Measurements from ENCODE around the gene FKBP14.
"Not testable (repeated sequence)": the region's sequence is repeated elsewhere in the genome, so short reads cannot be mapped to it uniquely, and the experiment has no call there.

Gene FKBP14

DNA sequence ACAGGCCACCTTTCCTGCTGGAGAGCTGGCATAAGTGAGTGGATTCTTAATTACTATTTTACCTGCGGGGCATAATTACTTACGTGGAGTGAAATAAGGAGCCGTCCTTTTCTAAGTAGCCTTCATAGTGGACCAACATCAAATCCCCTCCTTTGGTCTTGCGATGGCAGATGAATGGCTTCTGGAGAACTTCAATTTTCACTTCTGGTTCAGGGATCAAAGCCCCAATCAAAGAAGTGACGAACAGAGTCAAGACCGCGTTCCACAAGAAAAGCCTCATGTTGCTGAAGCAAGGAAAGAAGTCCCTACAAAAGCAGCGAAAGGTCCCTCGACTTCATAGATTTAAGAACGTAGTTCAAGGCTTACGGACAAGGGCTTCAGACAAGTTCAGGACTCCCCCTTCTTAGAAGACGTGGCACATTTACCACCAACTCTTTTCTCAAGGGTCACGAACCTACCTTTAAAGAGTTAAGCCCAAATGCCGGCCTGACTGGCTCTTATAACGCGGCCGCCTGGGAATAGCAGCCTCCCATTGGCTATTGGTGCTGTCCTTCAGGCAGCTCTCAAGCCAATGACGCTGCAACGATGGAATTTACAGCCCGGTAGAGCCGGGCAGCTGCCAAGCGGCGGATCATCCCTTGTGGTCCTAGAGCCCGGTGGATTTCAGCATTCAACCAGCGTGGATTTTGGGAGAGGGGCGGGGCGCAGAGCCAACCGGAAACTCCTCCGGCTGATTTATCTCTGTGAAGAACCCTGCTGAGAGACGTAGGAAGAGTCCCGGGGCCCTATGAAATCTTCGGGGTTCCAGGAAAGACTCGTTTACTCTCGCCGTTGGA lies at the start of gene FKBP14:
FKBP14 (minus strand) TSS at position 474 of the 836 bp plus-strand sequence; CDS start at position 280, 194 bp downstream.
- H3K4me3 ChIP-seq (ENCODE audit: low read depth, low read length) = peak within 1 kb of the TSS; percentile 78

- no peak overlapping the region for H3K4me3 ChIP-seq (ENCODE audit: low read depth, low read length)
These were observed 48.0 kb upstream of the FKBP14 start for GRCh38 chr7:30074422-30075030.

GRCh38 chr7:30072735-30073134 lies 46.2 kb upstream of the FKBP14 start:
- no peak overlapping the region for H3K4me3 ChIP-seq (ENCODE audit: low read depth, low read length)

- H3K4me3 ChIP-seq (ENCODE audit: low read depth, low read length) = no peak overlapping the region
These were observed 43.5 kb upstream of the FKBP14 start for GRCh38 chr7:30070052-30070451.

GRCh38 chr7:30069096-30069867 lies 42.8 kb upstream of the FKBP14 start:
- H3K4me3 ChIP-seq (ENCODE audit: low read depth, low read length) = no peak overlapping the region

DNA sequence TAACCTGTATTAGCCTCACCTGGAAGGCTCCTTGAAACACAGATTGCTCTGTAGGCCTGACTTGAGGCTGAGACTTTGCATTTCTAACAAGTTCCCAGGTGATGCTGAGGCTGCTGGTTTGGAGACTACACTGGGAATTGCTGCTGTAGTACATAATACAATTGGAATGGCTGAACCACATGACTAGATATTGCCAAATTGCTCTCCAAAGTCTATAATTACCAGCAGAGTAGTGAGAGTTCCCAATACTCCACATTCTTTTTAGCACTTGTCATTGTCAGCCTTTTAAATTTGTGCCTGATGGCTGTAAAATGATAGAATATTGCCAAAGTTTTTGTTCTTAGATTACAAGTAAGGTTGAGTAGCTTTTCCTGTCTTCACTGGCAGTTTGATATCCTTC lies 41.6 kb upstream of the FKBP14 start:
- H3K4me3 ChIP-seq (ENCODE audit: low read depth, low read length) = no peak overlapping the region

- H3K4me3 ChIP-seq (ENCODE audit: low read depth, low read length) = no peak overlapping the region
These were observed 40.2 kb upstream of the FKBP14 start for GRCh38 chr7:30066687-30067086.

DNA sequence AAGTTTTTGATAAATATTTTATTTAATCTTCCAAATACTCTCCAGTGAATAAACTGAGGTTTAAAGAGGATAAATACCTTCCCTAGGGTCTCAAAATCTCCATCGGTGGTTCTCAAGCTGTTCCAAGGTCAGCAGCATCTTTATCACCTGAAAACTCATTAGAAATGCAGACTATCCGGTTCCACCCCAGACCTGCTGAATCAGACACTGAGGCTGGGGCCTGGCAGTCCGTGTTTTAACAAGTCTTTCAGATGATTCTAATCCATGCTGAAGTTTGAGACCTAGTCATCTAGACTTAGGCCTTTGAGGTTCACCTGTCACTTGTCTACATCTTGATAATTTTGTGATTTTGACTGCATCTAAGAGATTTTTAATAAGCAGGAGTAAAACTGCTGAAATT lies 39.2 kb upstream of the FKBP14 start:
- no peak overlapping the region for H3K4me3 ChIP-seq (ENCODE audit: low read depth, low read length)

GRCh38 chr7:30062587-30062986 lies 36.1 kb upstream of the FKBP14 start:
- no peak overlapping the region for H3K4me3 ChIP-seq (ENCODE audit: low read depth, low read length)

- H3K4me3 ChIP-seq (ENCODE audit: low read depth, low read length) = not testable (repeated sequence)
These were observed 35.3 kb upstream of the FKBP14 start for GRCh38 chr7:30061786-30062185.

DNA sequence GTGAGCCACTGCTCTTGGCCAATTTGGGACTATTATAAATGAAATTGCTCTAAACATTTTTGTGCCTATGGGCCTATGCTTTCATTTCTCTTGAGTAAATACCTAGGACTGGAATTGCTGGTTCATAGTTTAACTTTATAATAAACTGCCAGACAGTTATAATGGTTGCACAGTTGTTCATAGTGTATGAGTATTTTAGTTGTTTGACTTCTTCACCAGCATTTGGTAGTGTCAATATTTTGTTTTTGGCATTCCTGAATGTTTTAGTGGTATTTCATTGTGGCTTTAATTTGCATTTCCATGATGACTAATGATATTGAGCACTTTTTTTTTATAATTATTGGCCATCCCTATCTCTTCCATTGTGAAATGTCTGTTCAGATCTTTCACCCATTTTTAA lies 31.2 kb upstream of the FKBP14 start:
- H3K4me3 ChIP-seq (ENCODE audit: low read depth, low read length) = no peak overlapping the region

DNA sequence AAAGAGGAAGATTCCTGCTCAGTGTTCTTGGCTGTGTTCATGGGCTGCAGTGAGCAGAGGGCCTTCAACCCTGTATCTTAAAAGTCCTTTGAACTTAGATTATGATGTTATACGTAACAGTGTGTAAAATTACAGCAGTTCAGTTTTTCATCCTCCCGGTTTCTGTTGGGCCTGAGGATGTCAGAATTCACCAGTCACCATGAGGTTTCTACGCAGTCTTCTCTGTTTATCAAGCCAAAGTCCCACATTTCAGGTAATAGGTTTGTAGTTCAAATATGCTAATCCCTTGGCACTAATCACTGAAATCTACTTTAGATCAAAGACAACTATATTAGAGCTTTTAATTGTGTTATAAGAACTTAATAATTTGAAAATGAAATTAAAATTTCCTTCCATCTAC lies 26.6 kb upstream of the FKBP14 start:
- H3K4me3 ChIP-seq (ENCODE audit: low read depth, low read length) = no peak overlapping the region

DNA sequence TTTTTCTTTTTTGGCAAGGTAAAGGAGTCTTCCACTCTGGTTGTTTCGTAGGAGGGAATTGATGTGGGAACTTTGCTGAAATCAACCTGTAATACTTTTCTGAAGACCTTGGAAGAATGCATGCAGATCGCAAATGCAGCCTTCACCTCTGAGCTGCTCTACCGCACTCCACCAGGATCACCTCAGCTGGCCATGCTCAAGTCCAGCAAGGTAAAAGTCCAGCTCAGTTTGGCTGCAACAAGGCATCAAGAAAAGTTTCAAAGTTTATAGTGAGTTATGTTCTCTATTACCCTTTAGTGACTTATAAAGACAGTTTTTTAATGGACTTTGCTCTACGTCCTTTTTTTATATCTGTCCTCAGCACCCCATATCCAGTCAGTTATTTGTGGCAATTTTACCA lies 22.7 kb upstream of the FKBP14 start:
- no peak overlapping the region for H3K4me3 ChIP-seq (ENCODE audit: low read depth, low read length)

- H3K4me3 ChIP-seq (ENCODE audit: low read depth, low read length) = no peak overlapping the region
These were observed 22.1 kb upstream of the FKBP14 start for GRCh38 chr7:30048582-30048981.

DNA sequence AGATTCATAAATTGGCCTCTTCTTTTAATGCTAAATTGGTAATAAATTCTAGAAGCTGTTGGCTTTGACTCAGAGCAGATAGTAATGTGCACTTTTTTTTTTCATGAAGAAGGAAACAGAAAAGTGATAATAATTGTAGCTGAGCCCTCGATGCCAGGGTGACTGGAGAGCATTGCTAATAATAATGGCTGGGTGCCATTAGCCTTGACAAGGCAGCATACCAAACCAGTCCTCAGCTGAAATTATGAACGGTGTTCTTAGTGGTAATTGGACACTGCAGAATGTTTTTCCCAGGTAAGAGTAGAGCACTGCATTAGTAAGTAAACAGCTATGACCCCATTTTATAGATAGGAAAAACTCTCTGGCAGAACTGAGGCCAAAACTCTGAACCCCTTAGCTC lies 20.6 kb upstream of the FKBP14 start:
- no peak overlapping the region for H3K4me3 ChIP-seq (ENCODE audit: low read depth, low read length)

DNA sequence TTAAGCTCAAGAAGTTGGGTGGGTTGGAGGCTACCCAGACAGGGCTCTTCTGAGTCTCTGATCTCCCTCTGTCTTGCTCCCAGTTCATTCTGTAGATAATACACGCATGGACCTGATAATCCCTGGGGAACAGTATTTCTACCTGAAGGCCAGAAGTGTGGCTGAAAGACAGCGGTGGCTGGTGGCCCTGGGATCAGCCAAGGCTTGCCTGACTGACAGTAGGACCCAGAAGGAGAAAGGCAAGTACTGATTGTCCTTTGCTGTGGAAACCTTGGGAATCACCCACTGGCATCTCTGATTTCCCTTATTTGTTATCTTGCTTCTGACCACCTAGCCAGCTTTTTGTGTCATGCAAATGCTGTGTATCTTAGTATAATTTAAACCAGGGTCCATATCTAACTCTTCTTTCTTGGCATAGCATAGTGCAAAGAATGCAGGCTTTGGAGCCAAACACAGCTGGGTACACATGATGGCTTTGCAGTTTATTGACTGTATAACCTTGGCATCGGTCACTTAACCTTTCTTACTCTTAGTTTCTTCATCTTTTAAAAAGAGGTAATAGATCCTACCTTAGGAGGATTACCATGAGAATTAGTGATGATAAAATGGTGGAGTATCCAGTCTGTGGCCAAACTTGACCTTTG lies 19.7 kb upstream of the FKBP14 start:
- H3K4me3 ChIP-seq (ENCODE audit: low read depth, low read length) = no peak overlapping the region

DNA sequence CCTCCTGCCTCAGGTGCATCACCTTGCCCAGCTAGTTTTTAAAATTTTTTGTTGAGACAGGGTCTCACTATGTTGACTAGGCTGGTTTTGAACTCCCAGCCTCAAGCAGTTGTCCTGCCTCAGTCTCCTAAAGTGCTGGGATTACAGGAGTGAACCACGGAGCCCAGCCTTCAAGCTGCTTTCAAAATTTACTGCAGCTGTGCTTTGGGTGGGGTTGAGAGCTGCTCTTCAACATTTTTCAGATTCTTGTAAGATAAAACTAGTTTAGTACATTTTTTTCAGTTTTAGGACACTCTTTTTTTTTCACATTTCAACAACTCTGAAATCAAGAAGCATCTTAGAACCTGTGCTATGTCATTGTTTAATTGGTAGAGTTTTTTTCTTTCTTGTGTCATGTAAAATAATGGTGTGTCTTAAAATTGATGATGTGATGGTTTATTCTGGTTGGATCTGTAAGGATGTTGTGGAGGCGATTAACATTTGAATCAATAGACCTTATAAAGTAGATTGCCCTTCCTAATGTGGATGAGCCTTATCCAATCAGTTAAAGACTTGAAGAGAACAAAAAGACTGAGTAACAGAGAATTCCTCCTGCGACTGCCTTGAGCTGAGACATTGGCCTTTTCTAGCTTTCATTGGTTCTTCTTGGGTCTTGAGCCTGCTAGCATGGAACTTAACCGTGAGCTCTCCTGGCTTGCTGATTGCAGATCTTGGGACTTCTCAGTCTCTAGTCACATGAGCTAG lies 15.2 kb upstream of the FKBP14 start:
- no peak overlapping the region for H3K4me3 ChIP-seq (ENCODE audit: low read depth, low read length)

DNA sequence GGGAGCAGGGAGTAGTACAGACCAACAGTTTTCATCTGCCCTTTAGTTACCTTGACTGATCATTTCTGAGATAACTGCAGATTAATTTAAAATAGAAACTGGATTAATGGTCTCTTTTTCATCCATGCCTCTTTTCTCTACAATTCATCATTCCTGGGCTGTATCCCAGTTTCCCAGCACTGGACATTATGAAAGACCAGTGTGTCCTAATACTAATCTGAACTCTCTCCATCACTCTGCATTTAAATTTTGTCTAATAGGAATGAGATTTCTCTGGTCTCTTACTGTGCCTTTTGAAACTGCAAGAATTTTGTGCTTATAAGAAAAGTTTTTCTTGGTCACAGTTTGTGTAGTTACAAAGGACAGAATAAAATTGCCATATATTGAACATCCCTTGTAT lies 14.4 kb upstream of the FKBP14 start:
- H3K4me3 ChIP-seq (ENCODE audit: low read depth, low read length) = no peak overlapping the region

DNA sequence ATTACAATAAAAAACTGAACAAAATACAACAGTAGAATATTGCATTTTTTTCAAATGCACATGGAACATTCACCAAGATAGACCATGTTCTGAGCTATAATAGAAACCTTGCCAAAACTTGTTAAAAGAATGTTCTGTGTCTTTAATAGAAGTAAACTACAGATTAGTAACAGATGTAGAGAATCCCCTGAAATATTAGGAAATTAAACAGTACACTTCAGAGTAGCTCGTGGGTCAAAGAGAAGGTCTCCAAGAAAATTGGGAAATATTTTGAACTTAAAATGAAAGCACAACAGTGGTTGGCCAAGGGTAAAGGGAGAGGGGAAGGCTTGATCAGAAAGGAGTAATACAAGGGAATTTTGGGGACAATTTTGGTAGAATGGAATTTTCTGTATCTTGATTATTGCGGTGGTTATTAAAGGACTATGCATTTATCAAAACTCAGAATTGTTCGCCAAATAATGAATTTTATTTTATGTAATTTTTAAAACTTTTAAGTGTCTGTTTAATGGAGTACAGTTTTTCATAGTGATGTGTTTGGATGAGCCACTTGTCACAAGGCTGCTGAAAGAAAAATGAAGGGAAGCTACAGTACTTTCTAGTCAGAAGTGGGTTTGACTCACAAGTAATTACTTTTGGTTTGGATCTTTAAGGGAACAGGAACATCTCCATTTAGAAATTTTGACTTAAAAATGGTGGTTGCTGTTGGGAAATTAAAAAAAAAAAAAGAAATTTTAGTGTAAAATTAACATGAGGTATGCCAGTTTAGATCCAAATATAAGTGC lies 11.9 kb upstream of the FKBP14 start:
- no peak overlapping the region for H3K4me3 ChIP-seq (ENCODE audit: low read depth, low read length)

DNA sequence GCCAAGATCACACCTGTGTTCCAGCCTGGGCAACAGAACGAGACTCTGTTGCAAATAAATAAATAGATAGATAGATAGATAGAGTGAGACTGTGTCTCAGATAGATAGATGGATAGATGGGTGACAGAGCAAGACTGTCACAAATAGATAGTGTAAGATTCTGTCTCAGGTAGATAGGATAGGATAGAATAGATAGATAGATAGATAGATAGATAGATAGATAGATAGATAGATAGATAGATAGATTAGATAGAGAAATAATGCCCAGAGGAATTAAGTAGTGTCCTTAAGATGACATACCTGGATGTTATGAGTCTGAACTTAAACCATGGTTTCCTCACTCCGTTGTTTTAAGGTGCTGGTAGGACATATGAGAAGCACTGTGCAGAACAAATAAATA lies 9.7 kb upstream of the FKBP14 start:
- H3K4me3 ChIP-seq (ENCODE audit: low read depth, low read length) = no peak overlapping the region
